Measurements from ENCODE around the gene CSRP3. TPM values are rescaled to one million over a fixed set of nuclear protein-coding genes. Genes with fewer than 3 reads are reported as not detected.

The CSRP3 gene
- total RNA-seq, 6 donors from 2014 or later: not detected

DNA sequence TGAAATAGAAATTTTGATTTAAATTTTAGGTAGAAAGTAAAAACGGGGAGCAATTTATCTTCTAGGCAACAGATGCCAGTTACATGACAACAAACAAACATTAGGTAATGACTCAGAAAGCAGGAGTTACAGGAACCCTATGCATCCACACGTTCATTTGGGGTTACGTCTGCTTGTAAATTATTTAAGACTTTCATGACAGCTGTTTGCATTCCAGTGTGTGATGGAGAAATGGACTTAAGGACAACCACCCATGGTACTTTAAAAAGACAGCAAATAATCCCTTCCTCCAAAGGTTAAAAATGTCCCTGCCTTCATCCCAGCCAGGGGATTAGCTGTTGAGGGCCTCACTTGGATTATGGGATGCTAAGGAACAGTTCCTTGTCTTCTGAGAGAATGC lies 27.2 kb upstream of the CSRP3 start:
- no peak overlapping the region for H3K27ac ChIP-seq
- no peaks in the 10 kb centered on the region for H3K4me1 ChIP-seq
- 86 to 89% methylated on average over 3 of the region's 3 CpGs for WGBS, 2 donors
- no peaks in the 10 kb centered on the region for H3K36me3 ChIP-seq
- DNase-seq: no peak
- no peaks in the 10 kb centered on the region for H3K27me3 ChIP-seq
- no peak overlapping the region for H3K4me3 ChIP-seq
- ATAC-seq (ENCODE audit: low FRiP score in 2 of 2): no peak
- no peak for TF ChIP-seq EP300 (IDR thresholded peaks at IDR 0.05)
- no peak for TF ChIP-seq CTCF (IDR thresholded peaks at IDR 0.05)
- no peak for TF ChIP-seq POLR2A (IDR thresholded peaks at IDR 0.05)
- no peak for TF ChIP-seq POLR2AphosphoS5 (IDR thresholded peaks at IDR 0.05)
- no peaks in the 10 kb centered on the region for H3K9me3 ChIP-seq

GRCh38 chr11:19226378-19227195 lies 24.8 kb upstream of the CSRP3 start:
- Histone ChIP-seq H3K4me3 (no peak overlapping the region), H3K27me3 (no peaks in the 10 kb centered on the region), H3K27ac (no peak overlapping the region), H3K4me1 (no peaks in the 10 kb centered on the region), H3K36me3 (no peaks in the 10 kb centered on the region), H3K9me3 (peaks cover 0 to 4% (median 0%) of the 10 kb centered on the region in 4 donors)
- DNase-seq (no peak), ATAC-seq (ENCODE audit: low FRiP score in 2 of 2) (no peak)
- no peak for TF ChIP-seq POLR2AphosphoS5 (IDR thresholded peaks at IDR 0.05)
- TF ChIP-seq EP300 (IDR thresholded peaks at IDR 0.05): no peak
- TF ChIP-seq POLR2A (IDR thresholded peaks at IDR 0.05): no peak
- no peak for TF ChIP-seq CTCF (IDR thresholded peaks at IDR 0.05)
- WGBS, 2 donors: 94% methylated on average over 6 of the region's 6 CpGs

GRCh38 chr11:19225581-19225980 lies 23.8 kb upstream of the CSRP3 start:
- Histone ChIP-seq H3K4me1 (peaks cover 0 to 5% (median 0%) of the 10 kb centered on the region in 4 donors), H3K27me3 (no peaks in the 10 kb centered on the region), H3K36me3 (no peaks in the 10 kb centered on the region), H3K4me3 (no peak overlapping the region), H3K9me3 (peaks cover 0 to 4% (median 0%) of the 10 kb centered on the region in 4 donors), H3K27ac (no peak overlapping the region)
- TF ChIP-seq EP300 (IDR thresholded peaks at IDR 0.05) (no peak), POLR2A (IDR thresholded peaks at IDR 0.05) (no peak), CTCF (IDR thresholded peaks at IDR 0.05) (no peak), POLR2AphosphoS5 (IDR thresholded peaks at IDR 0.05) (no peak)
- ATAC-seq (ENCODE audit: low FRiP score in 2 of 2): no peak
- no peak for DNase-seq
- WGBS, 2 donors: 94 to 95% methylated on average over 3 of the region's 3 CpGs

DNA sequence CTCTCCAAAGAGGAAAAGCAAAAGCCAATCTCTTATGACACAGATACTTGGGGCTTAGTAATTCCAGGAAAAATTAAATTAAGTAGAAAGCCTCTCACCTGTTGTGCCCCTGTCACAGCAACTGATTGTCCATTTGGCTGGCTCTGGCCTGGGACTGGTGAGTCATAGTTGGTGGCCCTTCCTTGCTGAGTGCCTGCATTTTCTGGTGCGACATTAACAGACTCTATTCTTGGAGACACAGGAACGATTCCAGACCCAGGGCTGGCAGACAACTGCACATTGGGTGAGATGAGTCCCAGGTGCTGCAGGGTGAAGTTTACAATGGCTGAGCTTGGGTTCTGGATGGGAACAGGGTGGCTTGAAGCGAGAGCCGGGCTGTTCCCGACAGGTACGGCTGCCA lies 23.3 kb upstream of the CSRP3 start:
- no peaks in the 10 kb centered on the region for H3K27me3 ChIP-seq
- peaks cover 0 to 6% (median 0%) of the 10 kb centered on the region in 4 donors for H3K4me1 ChIP-seq
- H3K27ac ChIP-seq: no peak overlapping the region
- H3K36me3 ChIP-seq: no peaks in the 10 kb centered on the region
- no peak for TF ChIP-seq EP300 (IDR thresholded peaks at IDR 0.05)
- TF ChIP-seq CTCF (IDR thresholded peaks at IDR 0.05): no peak
- TF ChIP-seq POLR2AphosphoS5 (IDR thresholded peaks at IDR 0.05): no peak
- TF ChIP-seq POLR2A (IDR thresholded peaks at IDR 0.05): no peak
- no peak overlapping the region for H3K4me3 ChIP-seq
- ATAC-seq (ENCODE audit: low FRiP score in 2 of 2): no peak
- 95 to 99% methylated on average over 6 of the region's 6 CpGs for WGBS, 2 donors
- peaks cover 0 to 4% (median 0%) of the 10 kb centered on the region in 4 donors for H3K9me3 ChIP-seq
- DNase-seq: no peak
